Sigmoid colon (tissue), 7 donors: ENCODE results near the gene DPY30. TPM values are rescaled to one million over a fixed set of nuclear protein-coding genes. Genes with fewer than 3 reads are reported as not detected.

Experiments used
- DNase-seq: peaks from one replicate; pipeline ENCODE4 v3.0.0-alpha.2; 2019
- H3K27ac ChIP-seq, 4 donors: fragments of 200-600 bp; sonication (generic); one replicate each; pipeline ENCODE4 v1.5.1; 2016 to 2019; ENCODE audit warnings: mild to moderate bottlenecking in 1 of 4
- H3K27me3 ChIP-seq, 3 donors: fragments of 200-600 bp; sonication (generic); one replicate each; pipeline ENCODE4 v1.5.1; 2019; ENCODE audit warnings: mild to moderate bottlenecking in 1 of 3
- H3K36me3 ChIP-seq, 4 donors: fragments of 200-600 bp; sonication (generic); one replicate each; pipeline ENCODE4 v1.5.1; 2016 to 2019
- H3K4me1 ChIP-seq, 4 donors: fragments of 200-600 bp; sonication (generic); one replicate each; pipeline ENCODE4 v1.5.1; 2017 to 2019
- H3K4me3 ChIP-seq, 4 donors: fragments of 200-600 bp; sonication (generic); one replicate each; pipeline ENCODE4 v1.5.1; 2017 to 2019; ENCODE audit warnings: mild to moderate bottlenecking in 2 of 4, moderate library complexity in 1 of 4
- H3K9me3 ChIP-seq, 4 donors: fragments of 200-600 bp in 3 of 4; sonication (generic) in 3 of 4; one replicate each; pipeline versions ENCODE4 v1.5.1 to v1.6.1; 2013 to 2019
- CTCF ChIP-seq, 4 experiments: fragments of 450-650 bp in 3 of 4; fragments of 200-600 bp in 1 of 4; IDR thresholded peaks; one replicate each; pipeline ENCODE4 v1.5.1; 2016 to 2019; ENCODE audit warnings: antibody characterized with exemption in 4 of 4, mild to moderate bottlenecking in 3 of 4, moderate library complexity in 2 of 4
- EP300 ChIP-seq, 4 donors: sonication (generic); formaldehyde crosslinking; IDR thresholded peaks; one replicate each; pipeline ENCODE4 v1.6.1; 2017; ENCODE audit warnings: antibody characterized with exemption in 4 of 4
- POLR2A ChIP-seq, 2 donors: fragments of 450-650 bp; IDR thresholded peaks; one replicate each; pipeline ENCODE4 v1.6.1; 2016; ENCODE audit warnings: antibody characterized with exemption in 2 of 2, mild to moderate bottlenecking in 2 of 2, moderate library complexity in 2 of 2
- POLR2AphosphoS5 ChIP-seq, 4 donors: sonication (generic); formaldehyde crosslinking; IDR thresholded peaks; one replicate each; pipeline ENCODE4 v1.6.1; 2017; ENCODE audit warnings: antibody characterized with exemption in 4 of 4
- WGBS, 2 donors: extraction: QIAGEN DNeasy Blood & Tissue Kit; methylation state at CpG; one replicate each; pipeline ENCODE4 v1.1.7; 2013; 5-methylcytosine and 5-hydroxymethylcytosine counted together
- intact Hi-C: fragments of 100-400 bp; cut with DNase I; formaldehyde crosslinking; loops from one replicate; pipeline ENCODE4 v1.15.1; 2023
- polyA plus RNA-seq, 3 donors: library from polyadenylated mRNA; stranded (reverse); fragments of 200-250 nt; gene quantifications; one replicate each; pipeline ENCODE4 v1.2.3, GENCODE V29; 2013
- total RNA-seq, 4 donors: library from RNA; depleted of rRNA; stranded (reverse); fragments of >200 nt; gene quantifications; one replicate each; pipeline ENCODE4 v1.1.0, GENCODE V29; 2016
- donor health status: healthy with polysubstance abuse.
- donor health status: Bipolar disorder and iron deficiency.
- donor health status: healthy.

Gene DPY30
- total and polyA plus RNA-seq, 7 donors = 60.6 to 133 (median 69.8) TPM

- no peak for TF ChIP-seq POLR2AphosphoS5 (IDR thresholded peaks at IDR 0.05)
- no peak for TF ChIP-seq CTCF (IDR thresholded peaks at IDR 0.05)
- TF ChIP-seq EP300 (IDR thresholded peaks at IDR 0.05) = no peak
- H3K27me3 ChIP-seq = no peaks in the 10 kb centered on the region
- peak; percentile 73 for DNase-seq
- whole genome bisulfite sequencing, 2 donors = 0 to 1% methylated on average over 91 of the region's 91 CpGs
- H3K4me3 ChIP-seq = peak overlapping the region; percentile 64 to 97 (median 88)
- peaks cover 0 to 9% (median 0%) of the 10 kb centered on the region in 4 donors for H3K36me3 ChIP-seq
- no peaks in the 10 kb centered on the region for H3K9me3 ChIP-seq
- peaks cover 3 to 44% (median 23%) of the 10 kb centered on the region in 4 donors for H3K4me1 ChIP-seq
- H3K27ac ChIP-seq = peak overlapping the region; percentile 91 to 95 (median 92)
- intact Hi-C loops = loop anchor here (1.0 to 10.0 kb wide), 2 partner anchors 55 to 1785 kb away; no protein-coding TSS in a partner anchor
These were observed 29.9 kb downstream of the DPY30 start for GRCh38 chr2:32009516-32010256.

GRCh38 chr2:32008805-32009515 is 30.6 kb downstream of the DPY30 start:
- H3K4me1 ChIP-seq = peaks cover 3 to 44% (median 23%) of the 10 kb centered on the region in 4 donors
- TF ChIP-seq EP300 (IDR thresholded peaks at IDR 0.05) (no peak), CTCF (IDR thresholded peaks at IDR 0.05) (no peak), POLR2AphosphoS5 (IDR thresholded peaks at IDR 0.05) (no peak), POLR2A (IDR thresholded peaks at IDR 0.05) (no peak)
- no peaks in the 10 kb centered on the region for H3K9me3 ChIP-seq
- WGBS, 2 donors = 1% methylated on average over 10 of the region's 10 CpGs
- H3K27ac ChIP-seq = peak overlapping the region; percentile 91 to 95 (median 92)
- intact Hi-C loops = loop anchor here (1.0 kb wide), 1 partner anchor 55 kb away; no protein-coding TSS in a partner anchor
- no peak for DNase-seq
- peaks cover 0 to 6% (median 0%) of the 10 kb centered on the region in 4 donors for H3K36me3 ChIP-seq
- peak overlapping the region; percentile 64 to 97 (median 88) for H3K4me3 ChIP-seq
- H3K27me3 ChIP-seq = no peaks in the 10 kb centered on the region

GRCh38 chr2:32007121-32007391 is 32.5 kb downstream of the DPY30 start:
- peaks cover 3 to 44% (median 23%) of the 10 kb centered on the region in 4 donors for H3K4me1 ChIP-seq

GRCh38 chr2:32005371-32005976 is 34.1 kb downstream of the DPY30 start:
- Histone ChIP-seq H3K27ac (no peak overlapping the region), H3K4me1 (peaks cover 0 to 34% (median 15%) of the 10 kb centered on the region in 4 donors), H3K9me3 (no peaks in the 10 kb centered on the region), H3K4me3 (no peak overlapping the region), H3K27me3 (no peaks in the 10 kb centered on the region), H3K36me3 (no peaks in the 10 kb centered on the region)
- no peak for TF ChIP-seq POLR2A (IDR thresholded peaks at IDR 0.05)
- TF ChIP-seq POLR2AphosphoS5 (IDR thresholded peaks at IDR 0.05) = no peak
- TF ChIP-seq EP300 (IDR thresholded peaks at IDR 0.05) = no peak
- TF ChIP-seq CTCF (IDR thresholded peaks at IDR 0.05) = no peak
- 97 to 98% methylated on average over 2 of the region's 2 CpGs for WGBS, 2 donors
- intact Hi-C loops = no loop called here
- no peak for DNase-seq

More at GRCh38 chr2:32007121-32007391, 32.5 kb downstream of the DPY30 start:
- no peaks in the 10 kb centered on the region for H3K9me3 ChIP-seq
- intact Hi-C loops = no loop called here
- H3K27me3 ChIP-seq = no peaks in the 10 kb centered on the region
- no peak for TF ChIP-seq POLR2AphosphoS5 (IDR thresholded peaks at IDR 0.05)
- TF ChIP-seq EP300 (IDR thresholded peaks at IDR 0.05) = no peak
- TF ChIP-seq POLR2A (IDR thresholded peaks at IDR 0.05) = no peak
- TF ChIP-seq CTCF (IDR thresholded peaks at IDR 0.05) = no peak
- no peaks in the 10 kb centered on the region for H3K36me3 ChIP-seq
- H3K27ac ChIP-seq = no peak overlapping the region
- H3K4me3 ChIP-seq = no peak overlapping the region
- no peak for DNase-seq
